GM19395 (cell line): ENCODE data around the gene DPEP1.
"Not testable (repeated sequence)": the region's sequence is repeated elsewhere in the genome, so short reads cannot be mapped to it uniquely, and the experiment has no call there.

Source experiments
- ATAC-seq: cut with Tn5 transposase; IDR thresholded peaks from one replicate; pipeline ENCODE4 v1.9.1; 2021; ENCODE audit warnings: mild to moderate bottlenecking, moderate library complexity; ENCODE audit not compliant: unreplicated experiment

The DPEP1 gene

DNA sequence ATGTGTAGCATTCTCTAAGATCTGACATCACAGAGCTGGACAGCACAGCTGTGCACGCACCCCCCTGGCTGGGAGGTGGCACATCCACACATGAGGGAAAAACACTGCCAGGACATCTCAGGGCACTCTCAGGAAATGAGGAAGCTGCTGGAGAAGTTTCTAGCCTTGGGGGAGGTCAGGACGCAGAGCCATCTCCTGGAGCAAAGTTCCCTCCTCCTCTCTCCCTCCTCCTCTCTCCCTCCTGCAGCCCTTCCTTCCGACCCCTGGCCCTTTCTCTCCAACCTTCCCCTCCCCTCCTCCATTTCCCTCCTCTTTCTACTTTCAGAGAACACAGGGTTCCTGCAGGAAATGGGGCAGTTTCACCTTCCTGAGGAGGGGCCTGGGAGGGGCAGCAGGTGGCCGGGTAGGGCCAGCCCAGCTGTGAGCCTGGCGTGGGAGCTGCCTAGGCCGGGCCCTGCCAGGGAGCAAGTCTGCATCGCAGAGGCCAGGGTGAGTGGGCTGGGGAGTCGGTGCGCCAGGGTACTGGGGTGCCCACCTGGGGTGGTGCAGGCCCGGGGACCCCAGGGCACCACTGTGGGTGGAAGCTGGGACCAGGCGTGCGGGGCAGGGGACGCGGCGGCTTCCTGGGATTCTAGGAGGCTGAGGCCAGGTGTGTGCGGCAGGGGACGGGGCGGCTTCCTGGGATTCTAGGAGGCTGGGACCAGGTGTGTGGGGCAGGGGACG lies at the start of gene DPEP1:
Gene DPEP1 (plus strand): TSS at position 412 of the 723 bp plus-strand sequence. CDS start 16,769 bp downstream, outside the sequence.
- no peak for ATAC-seq

DNA sequence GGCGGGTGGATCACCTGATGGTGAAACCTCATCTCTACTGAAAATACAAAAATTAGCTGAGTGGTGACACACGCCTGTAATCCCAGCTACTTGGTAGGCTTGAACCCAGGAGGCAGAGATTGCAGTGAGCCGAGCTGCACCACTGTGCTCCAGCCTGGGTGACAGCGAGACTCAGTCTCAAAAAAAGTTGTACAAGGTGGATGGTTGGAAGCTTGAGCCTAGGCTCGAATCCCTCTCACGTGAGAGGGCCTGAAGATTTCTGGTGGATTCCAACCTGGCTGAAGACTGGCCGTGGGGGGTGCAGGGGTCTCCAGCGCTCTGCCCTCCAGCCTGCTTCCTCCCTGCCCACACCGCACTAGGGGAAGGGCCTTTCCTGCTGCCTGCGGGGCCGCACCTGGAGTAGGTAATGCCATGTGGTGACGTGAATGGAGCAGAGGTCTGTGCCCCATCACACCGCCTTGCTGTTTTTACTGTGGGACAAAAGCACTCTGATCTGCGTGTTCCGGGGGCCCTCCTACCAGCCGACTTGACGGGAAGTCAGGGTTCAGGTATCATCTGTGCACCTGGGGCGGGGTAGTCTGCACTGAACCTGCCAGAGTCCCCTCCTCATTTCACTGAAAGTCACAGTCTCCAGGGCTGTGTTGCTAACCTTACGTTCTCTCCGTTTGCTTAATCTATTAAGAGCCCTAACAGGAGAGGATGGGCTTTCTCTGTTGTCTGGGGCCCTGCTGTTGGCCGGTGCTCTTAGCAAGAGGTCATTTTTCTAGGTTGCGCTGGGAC lies 48.8 kb upstream of the DPEP1 start:
- no peak for ATAC-seq

DNA sequence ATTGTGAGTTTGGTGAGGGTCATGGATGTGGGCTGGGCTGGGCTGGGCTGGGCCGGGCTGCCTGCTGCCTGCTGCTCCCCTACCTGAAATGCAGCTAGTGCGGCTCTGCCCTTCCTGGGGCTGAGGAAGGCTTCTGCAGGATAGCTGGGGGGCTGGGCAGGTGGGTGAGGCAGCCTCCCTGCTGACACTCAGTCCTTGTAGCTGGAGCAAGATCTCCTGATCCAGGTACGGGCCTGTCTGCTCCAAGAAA lies 48.3 kb upstream of the DPEP1 start:
- no peak for ATAC-seq

DNA sequence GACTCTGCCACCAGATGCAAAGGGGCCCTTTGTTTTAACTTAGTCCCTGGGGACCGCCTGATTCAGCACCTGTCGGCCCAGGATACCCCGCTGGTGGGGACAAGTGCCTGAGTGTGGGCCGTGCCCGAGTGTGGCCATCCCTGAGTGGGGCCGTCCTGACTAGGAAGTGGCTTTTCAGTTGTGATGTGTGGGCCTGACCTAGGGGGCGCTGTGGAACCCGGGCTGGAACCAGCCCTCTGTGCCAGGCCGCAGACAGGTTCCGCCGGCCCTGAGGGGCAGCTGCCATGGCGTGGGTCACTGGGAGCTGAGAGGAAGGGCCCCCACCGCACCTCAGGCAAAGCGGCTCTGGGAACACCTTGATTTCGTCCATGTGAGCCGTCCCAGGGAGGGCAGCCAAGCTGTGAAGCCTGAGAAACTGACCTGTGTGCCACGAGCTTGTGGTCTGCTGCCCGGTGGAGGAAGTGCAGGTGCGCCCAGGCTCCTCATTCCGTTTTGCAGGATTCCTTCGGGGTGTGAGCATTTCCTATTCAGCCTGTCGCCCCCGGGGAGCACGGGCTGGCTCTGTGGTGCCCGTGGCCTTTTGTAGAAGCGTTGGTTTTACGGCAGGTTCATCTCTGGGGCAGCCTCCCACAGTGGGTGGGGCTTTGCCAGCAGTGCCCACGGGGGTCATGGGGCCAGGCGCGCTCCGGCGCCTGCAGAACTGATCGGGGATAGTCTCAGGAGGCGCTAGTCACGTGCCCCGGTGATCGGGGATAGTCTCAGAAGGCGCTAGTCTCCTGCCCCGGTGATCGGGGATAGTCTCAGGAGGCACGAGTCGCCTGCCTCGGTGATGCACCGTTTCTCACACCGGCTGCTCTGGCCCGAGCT lies 47.7 kb upstream of the DPEP1 start:
- ATAC-seq: no peak

DNA sequence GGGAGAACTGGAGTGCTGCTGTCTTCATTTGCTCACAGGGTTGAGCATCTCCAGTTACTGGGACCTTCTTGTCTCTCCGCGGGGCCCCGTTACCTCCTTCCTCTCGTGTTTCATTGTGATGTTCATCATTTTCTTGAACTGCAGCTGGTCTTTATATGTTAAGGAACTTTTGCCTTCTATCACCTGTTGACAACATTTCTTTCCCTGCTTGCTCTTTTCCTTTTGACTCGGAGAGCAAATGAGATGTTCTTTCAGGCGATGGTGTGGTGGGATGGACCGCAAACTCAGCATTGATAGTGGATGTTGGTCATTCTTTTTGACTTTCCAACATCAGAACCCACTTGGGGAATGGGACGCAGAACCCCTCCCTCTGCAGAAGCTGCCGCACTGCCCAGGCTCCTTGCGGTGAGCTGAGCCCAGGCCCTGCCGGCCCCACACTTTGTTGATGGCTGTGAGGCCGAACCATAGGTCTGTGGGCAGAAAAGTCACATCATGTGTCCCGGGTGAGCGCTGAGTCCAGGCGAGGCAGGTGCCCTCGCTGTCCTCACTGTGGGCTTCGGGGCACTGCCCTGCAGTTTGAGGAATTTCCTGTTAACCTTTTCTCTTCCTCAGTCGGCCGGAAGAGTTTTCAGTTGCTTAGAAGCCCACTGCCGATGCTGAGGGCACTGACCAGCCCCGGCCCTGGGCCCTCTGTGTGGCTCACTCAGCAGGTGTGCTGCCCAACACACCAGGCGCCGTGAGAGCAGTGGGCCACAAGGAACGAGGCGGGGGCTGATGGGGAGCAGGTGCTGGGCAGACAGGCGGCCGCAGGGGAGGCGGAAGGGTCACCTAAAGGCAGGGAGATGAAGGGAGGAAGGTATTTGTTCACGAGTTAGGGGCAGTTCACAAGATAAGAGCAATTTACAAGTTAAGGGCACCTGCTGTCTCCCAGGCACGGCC lies 45.5 kb upstream of the DPEP1 start:
- no peak for ATAC-seq

DNA sequence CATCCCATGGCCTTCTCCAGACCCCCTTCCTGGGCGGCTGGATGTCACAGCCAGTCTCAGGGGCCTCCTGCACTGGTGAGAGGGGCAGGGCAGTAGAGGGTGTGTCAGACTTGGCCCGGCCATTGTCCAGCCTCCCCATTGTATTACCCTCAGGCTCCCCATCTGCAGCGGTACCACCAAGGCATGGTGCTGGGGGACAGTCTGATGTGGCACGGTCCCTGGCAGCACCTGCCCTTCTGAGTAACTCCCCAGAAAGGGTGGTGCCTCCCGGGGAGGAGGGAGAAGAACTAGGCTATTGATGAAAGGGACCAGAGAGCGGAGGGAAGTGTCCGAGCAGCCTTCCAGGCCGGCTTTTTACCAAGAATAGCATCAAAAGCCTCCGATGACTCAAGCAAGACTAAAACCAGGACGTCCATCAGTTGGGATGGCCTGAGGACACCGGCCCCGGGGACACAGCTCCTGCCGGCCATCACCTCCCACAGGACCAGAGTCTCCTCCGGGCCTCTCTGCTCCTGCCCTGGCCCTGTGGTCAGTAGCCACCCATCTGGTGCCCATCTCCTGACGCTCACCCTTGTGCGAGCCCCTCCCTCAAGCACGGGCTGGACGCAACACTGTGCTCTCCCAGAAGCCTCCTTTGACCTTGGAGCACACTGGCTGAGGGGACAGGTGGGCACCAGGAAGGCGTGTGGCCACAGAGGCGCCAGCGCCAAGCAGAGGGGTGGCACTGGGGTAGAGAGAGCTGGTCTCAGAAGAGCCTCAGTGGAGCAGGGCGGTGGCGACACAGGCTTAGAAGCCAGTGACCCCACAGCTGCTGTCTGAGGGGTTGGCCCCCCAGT lies 43.7 kb upstream of the DPEP1 start:
- ATAC-seq: no peak

DNA sequence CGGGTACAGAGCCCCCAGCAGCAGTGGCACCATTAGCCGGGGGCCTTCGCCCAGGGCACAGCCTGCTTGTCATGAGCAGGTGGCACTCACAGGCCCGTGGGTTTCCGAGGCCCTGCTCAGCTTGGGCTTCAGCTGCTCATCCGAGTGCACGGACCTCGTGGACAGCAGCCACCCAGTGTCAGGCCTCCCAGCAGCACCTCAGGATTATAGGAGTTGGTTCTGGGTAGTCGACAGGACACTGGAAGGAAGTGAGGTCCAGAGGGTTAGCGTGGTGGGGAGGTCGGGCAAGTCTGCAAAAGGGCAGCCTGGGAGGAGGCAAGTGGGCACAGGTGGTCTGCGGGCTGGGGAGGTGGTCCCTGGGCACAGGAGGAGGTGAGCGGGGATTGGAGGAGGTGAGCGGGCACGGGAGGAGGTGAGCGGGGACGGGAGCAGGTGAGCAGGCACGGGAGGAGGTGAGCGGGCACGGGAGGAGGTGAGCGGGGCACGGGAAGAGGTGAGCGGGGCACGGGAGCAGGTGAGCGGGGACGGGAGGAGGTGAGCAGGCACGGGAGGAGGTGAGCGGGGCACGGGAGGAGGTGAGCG lies 43.0 kb upstream of the DPEP1 start:
- no peak for ATAC-seq

DNA sequence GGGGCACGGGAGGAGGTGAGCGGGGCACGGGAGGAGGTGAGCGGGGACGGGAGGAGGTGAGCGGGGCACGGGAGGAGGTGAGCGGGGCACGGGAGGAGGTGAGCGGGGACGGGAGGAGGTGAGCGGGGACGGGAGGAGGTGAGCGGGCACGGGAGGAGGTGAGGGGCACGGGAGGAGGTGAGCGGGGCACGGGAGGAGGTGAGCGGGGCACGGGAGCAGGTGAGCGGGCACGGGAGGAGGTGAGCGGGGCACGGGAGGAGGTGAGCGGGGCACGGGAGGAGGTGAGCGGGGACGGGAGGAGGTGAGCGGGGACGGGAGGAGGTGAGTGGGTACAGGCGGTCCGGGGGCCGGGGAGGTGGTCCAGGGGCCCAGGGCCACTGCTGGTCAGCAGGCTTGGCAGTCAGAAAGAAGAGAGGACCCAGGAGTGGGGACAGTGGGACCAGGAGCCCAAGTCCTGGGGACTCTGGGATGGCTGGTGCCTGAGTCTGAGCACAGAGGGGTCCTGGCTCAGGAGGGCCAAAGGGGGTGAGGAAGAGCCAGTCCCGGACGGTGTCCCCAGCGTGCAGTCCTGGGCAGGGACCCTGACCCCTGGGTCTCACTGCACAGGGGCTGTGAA lies 42.4 kb upstream of the DPEP1 start:
- ATAC-seq: not testable (repeated sequence)

DNA sequence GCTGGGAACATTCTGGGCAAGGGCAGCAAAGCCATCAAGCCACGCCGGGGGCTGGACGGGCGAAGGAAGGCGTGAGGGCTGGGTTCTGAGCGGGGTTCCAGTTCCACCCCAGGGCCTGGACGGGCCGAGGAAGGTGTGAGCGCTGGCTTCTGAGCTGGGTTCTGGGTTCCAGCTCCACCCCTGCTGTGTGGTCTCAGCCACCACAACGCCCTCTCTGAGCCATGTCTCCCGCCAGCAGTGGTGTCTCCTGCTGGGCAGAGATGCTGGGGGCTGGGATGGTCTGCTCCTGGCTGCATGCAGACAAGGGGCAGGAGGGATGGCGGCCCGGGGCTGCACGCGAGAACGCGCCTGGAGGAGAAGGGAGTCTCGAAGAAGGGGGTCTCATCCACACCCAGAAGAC lies 41.8 kb upstream of the DPEP1 start:
- no peak for ATAC-seq

DNA sequence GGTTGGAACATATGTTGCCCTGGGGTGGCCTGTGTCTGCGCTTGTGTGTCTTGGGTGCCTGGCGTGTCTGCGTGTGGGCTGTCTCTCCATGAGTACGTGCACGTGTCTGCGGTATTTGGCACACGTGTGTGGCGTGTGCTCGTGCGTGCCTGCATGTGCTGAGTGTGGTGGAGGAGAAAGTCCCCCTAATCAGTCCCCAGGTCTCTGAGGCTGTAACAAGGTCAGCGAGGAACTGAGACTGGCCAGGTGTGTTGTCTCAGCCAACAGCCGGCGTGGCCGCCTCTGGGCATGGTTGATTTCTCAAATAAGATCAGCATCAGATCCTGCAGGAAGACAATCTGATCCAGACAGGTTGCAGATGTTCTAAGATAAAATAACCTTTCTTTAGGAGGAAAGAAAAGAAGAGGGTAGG lies 41.4 kb upstream of the DPEP1 start:
- ATAC-seq: no peak

DNA sequence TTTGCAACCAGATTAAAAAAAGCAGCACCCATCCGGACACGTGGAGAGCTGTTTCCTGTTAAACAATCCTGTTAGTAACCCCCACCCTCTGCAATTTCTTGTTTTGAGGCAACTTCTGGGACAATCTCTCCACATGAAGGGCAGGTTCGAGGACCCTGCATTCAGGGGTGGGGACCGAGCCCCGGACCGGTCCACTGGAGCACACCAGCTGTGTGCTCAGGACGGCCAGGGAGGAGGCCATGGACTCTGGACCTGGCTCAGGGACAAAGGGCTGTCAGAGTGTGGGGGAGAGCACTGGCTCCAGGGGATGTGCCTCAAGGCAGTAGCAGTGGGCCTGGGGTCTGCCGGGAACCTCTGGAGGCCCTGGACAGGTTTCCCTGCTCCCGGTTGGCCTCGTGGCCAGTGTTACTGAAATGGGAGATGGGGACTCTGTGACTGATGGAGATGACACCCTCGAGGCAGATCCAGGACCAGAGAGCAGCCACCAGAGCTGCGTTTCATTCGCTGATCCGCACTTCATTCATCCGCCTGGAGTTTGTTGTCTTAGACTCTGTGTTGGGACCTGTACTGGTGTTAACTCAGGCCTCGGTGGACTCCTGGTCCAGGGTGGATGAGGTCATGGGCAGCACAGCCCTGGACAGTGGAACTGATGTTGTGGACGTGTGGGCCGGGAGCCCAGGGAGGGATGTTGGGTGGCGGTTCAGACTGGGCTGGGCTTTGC lies 40.8 kb upstream of the DPEP1 start:
- ATAC-seq: no peak

DNA sequence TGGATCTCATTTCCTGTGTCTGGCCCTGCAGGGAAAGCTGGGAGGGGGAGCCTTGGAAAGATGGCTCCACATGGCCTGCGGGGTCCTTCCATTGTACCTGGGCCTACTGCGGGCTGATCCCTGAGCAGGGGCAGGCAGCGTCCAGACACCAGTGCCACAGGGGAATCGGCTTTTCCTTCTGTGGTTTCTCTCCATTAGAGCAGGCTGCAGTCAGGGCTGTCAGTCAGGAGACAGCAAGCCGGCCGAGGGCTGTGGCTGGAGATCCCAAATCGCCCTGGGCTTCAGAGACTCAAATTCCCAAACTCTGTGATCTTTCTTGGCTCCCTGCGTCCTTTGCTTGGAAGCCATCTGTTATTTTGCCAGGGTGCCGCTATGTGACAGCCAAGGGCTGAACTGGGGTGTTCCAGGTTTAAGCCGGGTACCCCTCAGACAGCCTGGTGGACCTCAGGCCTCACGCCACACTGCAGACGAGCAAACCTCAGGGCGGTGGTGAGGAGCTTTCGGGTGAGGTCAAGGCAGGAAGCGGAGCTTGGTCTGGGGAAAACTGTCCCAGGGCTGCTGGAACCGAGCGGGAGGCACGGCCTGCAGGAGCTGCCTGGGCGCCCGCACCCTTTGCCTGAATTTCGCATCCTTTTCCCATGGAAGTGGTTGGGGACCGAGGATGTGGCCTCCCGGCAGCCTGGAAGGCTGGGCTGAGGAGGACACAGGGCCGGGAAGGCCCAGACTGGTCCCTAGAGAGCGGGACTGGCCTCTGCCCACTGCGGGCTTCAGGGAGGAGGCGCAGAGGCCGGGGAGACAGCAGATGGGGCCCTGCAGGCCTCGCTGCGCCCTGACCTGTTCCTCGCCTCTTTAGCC lies 39.4 kb upstream of the DPEP1 start:
- no peak for ATAC-seq

DNA sequence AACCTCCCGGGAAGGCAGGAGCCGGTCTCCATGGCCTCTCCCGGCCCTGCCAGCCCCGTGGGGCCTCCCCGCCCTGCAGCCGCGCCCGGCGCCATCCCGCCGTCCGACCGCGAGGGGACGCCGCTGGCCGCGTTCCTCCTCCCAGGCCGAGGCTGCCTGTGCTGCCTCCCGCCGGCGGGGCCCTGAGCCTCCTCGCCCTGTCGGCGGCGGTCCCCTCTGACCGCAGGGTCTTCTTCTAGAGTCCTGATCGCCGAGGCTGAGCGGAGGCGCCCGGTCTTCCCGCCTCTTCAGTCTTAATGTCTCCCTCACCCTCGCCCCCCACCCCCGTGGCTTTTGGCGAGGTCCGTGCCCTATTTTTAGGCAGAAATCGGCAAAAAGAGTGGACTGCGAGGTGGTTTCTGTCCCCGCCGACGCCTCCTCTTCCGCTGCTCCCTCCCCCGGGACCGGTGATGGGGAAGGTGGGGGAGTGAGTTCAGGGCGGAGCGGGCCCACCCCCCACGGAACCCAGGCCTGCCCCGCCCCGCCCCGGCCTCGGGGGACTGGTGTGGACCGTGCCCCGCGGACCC lies 38.7 kb upstream of the DPEP1 start:
- no peak for ATAC-seq

DNA sequence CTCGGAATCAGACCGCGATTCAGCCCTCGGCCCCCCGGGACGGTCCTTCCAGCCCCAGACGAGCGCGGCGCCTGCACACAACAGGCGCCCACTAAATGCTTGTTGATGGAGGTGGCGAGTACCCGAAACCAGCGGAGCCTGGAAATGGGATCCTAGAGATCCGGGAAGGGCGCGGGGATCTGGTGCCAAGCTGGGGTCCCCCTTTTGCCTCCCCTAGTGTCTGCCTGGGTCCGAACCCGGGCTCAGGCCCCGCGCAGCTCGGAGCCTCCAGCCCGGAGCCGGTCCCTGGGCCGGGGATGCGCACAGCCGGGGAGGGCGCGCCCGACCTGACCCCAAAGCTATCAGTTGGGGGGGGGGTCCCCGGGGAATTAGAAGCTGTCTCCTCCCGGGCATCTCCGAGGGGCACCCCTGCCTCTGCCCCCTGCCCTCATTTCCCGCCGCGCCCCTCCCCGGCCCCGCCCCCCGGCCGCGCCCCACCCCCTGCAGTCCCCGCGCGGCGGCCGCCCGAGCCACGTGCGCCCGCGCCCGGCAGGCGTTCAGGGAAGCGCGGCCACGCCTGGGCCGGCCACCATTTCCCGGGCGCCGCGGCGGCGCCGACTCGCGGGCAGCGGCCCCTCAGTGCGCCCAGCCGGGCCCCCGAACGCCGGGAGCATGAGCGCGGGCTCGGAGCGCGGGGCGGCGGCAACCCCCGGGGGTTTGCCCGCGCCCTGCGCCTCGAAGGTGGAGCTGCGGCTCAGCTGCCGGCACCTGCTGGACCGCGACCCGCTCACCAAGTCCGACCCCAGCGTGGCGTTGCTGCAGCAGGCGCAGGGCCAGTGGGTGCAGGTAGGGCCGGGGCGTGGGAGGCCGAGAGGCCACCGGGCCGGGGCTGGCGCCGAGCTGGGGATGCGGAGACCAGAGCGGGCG lies 37.9 kb upstream of the DPEP1 start, which contains the start of gene CPNE7:
Gene CPNE7 (plus strand): TSS at position 512 of the 906 bp plus-strand sequence. CDS start 140 bp downstream, at position 652.
- ATAC-seq: no peak

DNA sequence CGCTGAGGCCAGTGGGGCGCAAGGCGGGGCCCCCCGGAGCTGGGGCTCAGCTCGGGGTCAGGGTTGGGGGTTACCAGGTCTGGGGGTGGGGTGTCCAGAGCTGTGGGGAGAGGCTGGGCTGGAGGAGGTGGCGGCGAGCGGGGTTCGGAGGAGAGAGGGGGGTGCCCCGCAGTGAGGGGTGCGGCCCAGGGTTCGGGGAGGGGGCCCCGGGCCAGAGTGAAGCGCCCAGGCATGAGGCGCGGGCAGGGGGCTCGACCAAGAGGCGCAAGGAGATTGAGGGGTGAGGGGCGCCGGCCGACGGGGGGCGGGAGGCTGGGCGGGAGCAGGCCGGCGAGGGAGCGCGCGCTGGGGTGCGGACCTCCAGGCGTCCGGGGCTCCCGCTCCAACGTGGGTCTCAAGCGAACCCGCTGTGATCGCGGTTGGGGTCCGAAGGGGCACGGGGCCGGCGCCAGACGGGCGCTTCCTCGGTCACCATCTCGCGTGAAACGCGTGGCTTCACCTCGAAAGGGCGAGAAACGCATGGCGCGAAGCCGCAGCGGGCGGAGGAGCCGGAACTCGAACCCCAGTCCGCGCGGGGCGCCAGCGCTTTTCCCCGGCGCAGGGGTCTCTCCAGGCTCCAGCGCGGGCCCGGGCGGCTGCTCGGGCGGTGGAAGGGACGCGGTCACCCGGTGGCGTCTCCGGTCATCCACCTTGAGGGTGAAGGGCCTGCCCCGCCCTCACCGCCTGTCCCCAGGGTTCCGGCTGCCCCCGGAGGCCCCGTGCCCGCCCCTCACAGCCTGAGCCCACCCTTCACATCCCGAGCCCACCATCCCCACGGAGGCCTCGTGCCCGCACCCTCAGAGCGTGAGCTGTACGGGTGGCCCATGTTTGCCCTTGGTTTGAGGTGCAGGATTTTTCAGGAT lies 37.0 kb upstream of the DPEP1 start:
- ATAC-seq: no peak
